H9 (cell line): ENCODE data around the gene FAM200B. TPM values are rescaled to one million over a fixed set of nuclear protein-coding genes. Genes with fewer than 3 reads are reported as not detected.

Experiments
- DNase-seq: peaks from one replicate; pipeline ENCODE4 v3.0.0-alpha.2; 2017
- H2AFZ ChIP-seq: one replicate; pipeline ENCODE4 v1.6.1; 2013; ENCODE audit warnings: mild to moderate bottlenecking, low read length, control low read depth, moderate library complexity
- H2AK5ac ChIP-seq: 2 replicates; pipeline ENCODE4 v1.6.1; 2013; ENCODE audit warnings: low read length, control low read depth, mixed read lengths; ENCODE audit not compliant: insufficient read length
- H2BK120ac ChIP-seq: one replicate; pipeline ENCODE4 v1.6.1; 2013; ENCODE audit warnings: low read depth, mild to moderate bottlenecking, low read length, control low read depth, inconsistent platforms; ENCODE audit not compliant: poor library complexity, severe bottlenecking
- H2BK12ac ChIP-seq: 2 replicates; pipeline ENCODE4 v1.6.1; 2013; ENCODE audit warnings: low read length, control low read depth, mixed read lengths, low read depth; ENCODE audit not compliant: insufficient read length
- H2BK15ac ChIP-seq: 2 replicates; pipeline ENCODE4 v1.6.1; 2013; ENCODE audit warnings: low read depth, low read length, control low read depth
- H2BK20ac ChIP-seq: one replicate; pipeline ENCODE4 v1.6.1; 2013; ENCODE audit warnings: low read depth, mild to moderate bottlenecking, low read length, control low read depth, inconsistent platforms; ENCODE audit not compliant: poor library complexity, severe bottlenecking
- H2BK5ac ChIP-seq: 2 replicates; pipeline ENCODE4 v1.6.1; 2013; ENCODE audit warnings: low read length, control low read depth, mixed read lengths; ENCODE audit not compliant: insufficient read length
- H3K14ac ChIP-seq: 2 replicates; pipeline ENCODE4 v1.6.1; 2013; ENCODE audit warnings: low read length, control low read depth; ENCODE audit not compliant: insufficient read depth
- H3K18ac ChIP-seq: 2 replicates; pipeline ENCODE4 v1.6.1; 2013; ENCODE audit warnings: low read depth, mild to moderate bottlenecking, mixed read lengths, low read length, control low read depth; ENCODE audit not compliant: insufficient read length
- H3K23ac ChIP-seq: 2 replicates; pipeline ENCODE4 v1.6.1; 2013; ENCODE audit warnings: low read length, control low read depth, mixed read lengths, low read depth; ENCODE audit not compliant: insufficient read length
- H3K23me2 ChIP-seq: 2 replicates; pipeline ENCODE4 v1.6.1; 2013; ENCODE audit warnings: low read depth, mild to moderate bottlenecking, mixed read lengths, low read length, control low read depth; ENCODE audit not compliant: insufficient read length, poor library complexity, severe bottlenecking
- H3K27ac ChIP-seq: 2 replicates; pipeline ENCODE4 v1.5.1; 2013; ENCODE audit warnings: low read length, control low read depth, mixed read lengths, low read depth; ENCODE audit not compliant: insufficient read length
- H3K27me3 ChIP-seq: 2 replicates; pipeline ENCODE4 v1.6.1; 2013; ENCODE audit warnings: low read length, control low read depth, inconsistent platforms; ENCODE audit not compliant: insufficient read depth
- H3K4ac ChIP-seq: 2 replicates; pipeline ENCODE4 v1.6.1; 2013; ENCODE audit warnings: low read depth, mild to moderate bottlenecking, control low read depth, inconsistent platforms, low read length, moderate library complexity
- H3K4me1 ChIP-seq: 2 replicates; pipeline ENCODE4 v1.6.1; 2013; ENCODE audit warnings: low read length, control low read depth, inconsistent platforms; ENCODE audit not compliant: insufficient read depth
- H3K4me2 ChIP-seq: 2 replicates; pipeline ENCODE4 v1.6.1; 2013; ENCODE audit warnings: low read length, control low read depth, mixed read lengths; ENCODE audit not compliant: insufficient read length, insufficient read depth
- H3K56ac ChIP-seq: 2 replicates; pipeline ENCODE4 v1.6.1; 2013; ENCODE audit warnings: low read depth, mild to moderate bottlenecking, mixed read lengths, low read length, control low read depth; ENCODE audit not compliant: insufficient read length
- H3K79me1 ChIP-seq: 2 replicates; pipeline ENCODE4 v1.6.1; 2013; ENCODE audit warnings: low read depth, mild to moderate bottlenecking, moderate library complexity, low read length, control low read depth, inconsistent platforms; ENCODE audit not compliant: insufficient read depth, poor library complexity, severe bottlenecking
- H3K79me2 ChIP-seq: 2 replicates; pipeline ENCODE4 v1.6.1; 2013; ENCODE audit warnings: low read length, control low read depth, inconsistent platforms; ENCODE audit not compliant: insufficient read depth
- H3K9ac ChIP-seq: 2 replicates; pipeline ENCODE4 v1.6.1; 2013; ENCODE audit warnings: low read length, control low read depth, mixed read lengths; ENCODE audit not compliant: insufficient read length; ENCODE audit errors: extremely low read depth
- H3K9me3 ChIP-seq: one replicate; pipeline ENCODE4 v1.6.1; 2013; ENCODE audit warnings: low read depth, low read length, inconsistent platforms; ENCODE audit not compliant: control insufficient read depth
- H3T11ph ChIP-seq: one replicate; pipeline ENCODE4 v1.6.1; 2013; ENCODE audit warnings: mild to moderate bottlenecking, low read length, control low read depth, inconsistent platforms
- H4K20me1 ChIP-seq: one replicate; pipeline ENCODE4 v1.6.1; 2013; ENCODE audit not compliant: control insufficient read depth, insufficient read length, insufficient read depth
- H4K5ac ChIP-seq: 2 replicates; pipeline ENCODE4 v1.6.1; 2013; ENCODE audit warnings: low read depth, mild to moderate bottlenecking, mixed read lengths, low read length, control low read depth; ENCODE audit not compliant: insufficient read length
- H4K8ac ChIP-seq: replicated peaks from 2 replicates; pipeline ENCODE4 v1.6.1; 2013; ENCODE audit warnings: low read length, control low read depth, mixed read lengths, low read depth; ENCODE audit not compliant: insufficient read length
- H4K91ac ChIP-seq: 2 replicates; pipeline ENCODE4 v1.6.1; 2013; ENCODE audit warnings: low read depth, mild to moderate bottlenecking, moderate library complexity, mixed read lengths, low read length, control low read depth; ENCODE audit not compliant: insufficient read length
- H3K27ac Mint-ChIP-seq, 3 experiments: 2 replicates in 2 of 3; 3 replicates in 1 of 3; pipeline ENCODE4 v1.8.0; 2020 to 2021; ENCODE audit warnings: mixed read lengths in 3 of 3, mild to moderate bottlenecking in 1 of 3, moderate library complexity in 1 of 3
- H3K27me3 Mint-ChIP-seq: 2 replicates; pipeline ENCODE4 v1.8.0; 2021; ENCODE audit warnings: low read depth, mild to moderate bottlenecking, moderate library complexity, mixed read lengths
- H3K36me3 Mint-ChIP-seq, 3 experiments: 2 replicates in 2 of 3; 3 replicates in 1 of 3; pipeline ENCODE4 v1.8.0; 2020 to 2021; ENCODE audit warnings: low read depth in 3 of 3, mixed read lengths in 3 of 3; ENCODE audit not compliant: insufficient read depth in 1 of 3
- H3K4me1 Mint-ChIP-seq, 2 experiments: 2 replicates each; pipeline ENCODE4 v1.8.0; 2020; ENCODE audit warnings: mixed read lengths in 2 of 2
- H3K4me3 Mint-ChIP-seq, 2 experiments: 2 replicates in 1 of 2; 3 replicates in 1 of 2; pipeline ENCODE4 v1.8.0; 2020 to 2021; ENCODE audit warnings: mild to moderate bottlenecking in 2 of 2, mixed read lengths in 2 of 2, moderate library complexity in 1 of 2
- H3K9me3 Mint-ChIP-seq, 2 experiments: 2 replicates in 1 of 2; 3 replicates in 1 of 2; pipeline ENCODE4 v1.8.0; 2020; ENCODE audit warnings: mild to moderate bottlenecking in 2 of 2, mixed read lengths in 2 of 2, moderate library complexity in 1 of 2
- WGBS: extraction: QIAGEN DNeasy Blood & Tissue Kit; methylation state at CpG from one replicate; pipeline ENCODE4 v1.1.7; 2013; ENCODE audit warnings: missing lambda C conversion rate, low lambda C conversion rate, mixed read lengths; ENCODE audit not compliant: insufficient read length; ENCODE audit errors: extremely low coverage; 5-methylcytosine and 5-hydroxymethylcytosine counted together
- total RNA-seq: library from RNA; stranded (reverse); gene quantifications from 2 replicates; pipeline ENCODE4 v1.2.1, GENCODE V29; 2021
- TF ChIP-seq, protein P1 (sequence below): fragments of 200-600 bp; sonication (generic); conservative IDR thresholded peaks from 3 replicates; pipeline ENCODE4 v1.8.0; 2021; ENCODE audit warnings: antibody characterized with exemption, mild to moderate bottlenecking

Gene FAM200B
- total RNA-seq, 1 experiment from 2014 or later: 19.6 TPM

DNA sequence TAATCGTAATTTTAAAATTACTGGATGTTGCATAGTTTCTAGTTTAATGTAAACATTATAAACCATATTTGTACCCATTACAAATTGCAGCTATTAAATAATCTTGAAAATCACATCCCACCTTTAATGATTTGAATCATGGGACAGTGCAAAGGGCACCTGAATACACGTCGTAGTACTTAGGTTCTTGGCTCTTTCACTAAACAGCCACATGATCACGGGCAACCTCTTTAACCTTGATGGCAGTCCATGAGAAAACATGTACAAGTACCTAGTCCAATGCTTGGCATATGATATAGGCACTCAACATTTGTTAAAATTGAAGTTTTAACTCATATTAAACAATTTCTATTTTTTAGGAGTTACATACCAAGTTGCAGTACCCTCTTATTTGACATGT lies 14.6 kb upstream of the FAM200B start:
- TF ChIP-seq, protein P1, sequence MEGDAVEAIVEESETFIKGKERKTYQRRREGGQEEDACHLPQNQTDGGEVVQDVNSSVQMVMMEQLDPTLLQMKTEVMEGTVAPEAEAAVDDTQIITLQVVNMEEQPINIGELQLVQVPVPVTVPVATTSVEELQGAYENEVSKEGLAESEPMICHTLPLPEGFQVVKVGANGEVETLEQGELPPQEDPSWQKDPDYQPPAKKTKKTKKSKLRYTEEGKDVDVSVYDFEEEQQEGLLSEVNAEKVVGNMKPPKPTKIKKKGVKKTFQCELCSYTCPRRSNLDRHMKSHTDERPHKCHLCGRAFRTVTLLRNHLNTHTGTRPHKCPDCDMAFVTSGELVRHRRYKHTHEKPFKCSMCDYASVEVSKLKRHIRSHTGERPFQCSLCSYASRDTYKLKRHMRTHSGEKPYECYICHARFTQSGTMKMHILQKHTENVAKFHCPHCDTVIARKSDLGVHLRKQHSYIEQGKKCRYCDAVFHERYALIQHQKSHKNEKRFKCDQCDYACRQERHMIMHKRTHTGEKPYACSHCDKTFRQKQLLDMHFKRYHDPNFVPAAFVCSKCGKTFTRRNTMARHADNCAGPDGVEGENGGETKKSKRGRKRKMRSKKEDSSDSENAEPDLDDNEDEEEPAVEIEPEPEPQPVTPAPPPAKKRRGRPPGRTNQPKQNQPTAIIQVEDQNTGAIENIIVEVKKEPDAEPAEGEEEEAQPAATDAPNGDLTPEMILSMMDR: no peak
- WGBS: no CpG with 5 or more reads among the region's 4 CpGs
- H2BK5ac ChIP-seq: no peak overlapping the region

More for the DNA sequence above, 14.6 kb upstream of the FAM200B start:
- Mint-ChIP-seq H3K4me3 (no peak overlapping the region), H3K27me3 (no peaks in the 10 kb centered on the region), H3K9me3 (no peaks in the 10 kb centered on the region), H3K4me1 (no peaks in the 10 kb centered on the region), H3K27ac (no peak overlapping the region), H3K36me3 (peaks cover 5 to 26% (median 23%) of the 10 kb centered on the region in 3 experiments; a peak in 6 of 7 replicates)
- H3K79me2 ChIP-seq: peaks cover 1% of the 10 kb centered on the region; the same call in 1 of the 2 replicates
- no peak overlapping the region for H2BK20ac ChIP-seq
- H3K9ac ChIP-seq: no peak overlapping the region
- peaks cover 2% of the 10 kb centered on the region for H3K79me1 ChIP-seq
- H3K27me3 ChIP-seq: no peaks in the 10 kb centered on the region
- no peaks in the 10 kb centered on the region for H4K20me1 ChIP-seq
- no peak overlapping the region for H3K56ac ChIP-seq
- no peak overlapping the region for H2BK15ac ChIP-seq
- no peak overlapping the region for H2AK5ac ChIP-seq
- no peak overlapping the region for H3K27ac ChIP-seq
- no peak overlapping the region for H4K8ac ChIP-seq
- no peak overlapping the region for H3T11ph ChIP-seq
- H3K23ac ChIP-seq: no peak overlapping the region
- H3K4ac ChIP-seq: no peak overlapping the region
- H3K23me2 ChIP-seq: no peaks in the 10 kb centered on the region
- no peak overlapping the region for H3K14ac ChIP-seq
- H3K4me2 ChIP-seq: no peak overlapping the region
- H2BK12ac ChIP-seq: no peak overlapping the region
- no peaks in the 10 kb centered on the region for H3K4me1 ChIP-seq
- DNase-seq: no peak
- H2AFZ ChIP-seq: no peak overlapping the region
- no peak overlapping the region for H2BK120ac ChIP-seq
- H4K5ac ChIP-seq: no peak overlapping the region
- H3K9me3 ChIP-seq: no peaks in the 10 kb centered on the region
- H3K18ac ChIP-seq: no peak overlapping the region
- H4K91ac ChIP-seq: no peak overlapping the region
